ENCODE measurements around the gene B4GALT6.

Gene B4GALT6

DNA sequence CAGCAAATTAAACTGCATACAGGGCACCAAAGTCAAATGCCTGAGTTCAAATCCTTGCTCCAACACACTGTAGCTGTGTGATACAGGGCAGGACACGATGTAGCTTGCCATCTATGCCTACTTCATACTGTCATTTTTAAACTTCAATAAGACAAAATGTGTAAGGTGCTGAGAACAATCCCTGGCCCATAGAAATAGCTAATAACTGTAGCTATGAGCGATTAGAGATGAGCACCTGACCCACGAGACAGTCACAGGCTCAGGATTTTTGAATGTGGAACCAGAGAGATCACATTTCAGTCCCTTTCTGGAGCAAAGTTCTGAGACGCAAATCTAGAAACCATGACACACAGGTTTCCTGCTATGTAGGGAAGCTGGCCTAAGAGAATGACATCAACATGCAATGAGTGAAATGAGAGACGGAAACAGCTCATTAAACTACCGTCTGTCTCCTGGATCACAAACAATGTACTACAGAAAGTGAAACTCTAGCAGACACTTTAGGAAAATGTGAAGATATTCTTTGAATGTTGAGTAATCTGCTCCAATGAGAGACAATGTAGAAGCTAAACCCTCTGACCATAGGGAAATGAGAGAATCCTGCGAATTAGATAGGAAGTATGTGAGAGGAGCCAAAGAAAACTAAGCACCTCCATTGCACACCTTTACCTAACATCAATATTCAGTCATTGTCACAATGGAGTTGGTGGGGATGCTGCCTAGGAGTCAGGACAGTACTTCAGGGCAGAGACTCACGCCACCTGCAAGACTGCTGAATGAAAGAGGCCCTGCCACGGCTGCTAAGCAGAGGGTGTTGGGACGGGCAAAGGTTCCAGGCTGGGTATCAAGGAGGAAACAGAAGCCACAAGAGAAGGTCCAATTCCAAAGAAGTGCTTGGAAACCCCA lies 25.5 kb downstream of the B4GALT6 start:
- no peak for DNase-seq

DNA sequence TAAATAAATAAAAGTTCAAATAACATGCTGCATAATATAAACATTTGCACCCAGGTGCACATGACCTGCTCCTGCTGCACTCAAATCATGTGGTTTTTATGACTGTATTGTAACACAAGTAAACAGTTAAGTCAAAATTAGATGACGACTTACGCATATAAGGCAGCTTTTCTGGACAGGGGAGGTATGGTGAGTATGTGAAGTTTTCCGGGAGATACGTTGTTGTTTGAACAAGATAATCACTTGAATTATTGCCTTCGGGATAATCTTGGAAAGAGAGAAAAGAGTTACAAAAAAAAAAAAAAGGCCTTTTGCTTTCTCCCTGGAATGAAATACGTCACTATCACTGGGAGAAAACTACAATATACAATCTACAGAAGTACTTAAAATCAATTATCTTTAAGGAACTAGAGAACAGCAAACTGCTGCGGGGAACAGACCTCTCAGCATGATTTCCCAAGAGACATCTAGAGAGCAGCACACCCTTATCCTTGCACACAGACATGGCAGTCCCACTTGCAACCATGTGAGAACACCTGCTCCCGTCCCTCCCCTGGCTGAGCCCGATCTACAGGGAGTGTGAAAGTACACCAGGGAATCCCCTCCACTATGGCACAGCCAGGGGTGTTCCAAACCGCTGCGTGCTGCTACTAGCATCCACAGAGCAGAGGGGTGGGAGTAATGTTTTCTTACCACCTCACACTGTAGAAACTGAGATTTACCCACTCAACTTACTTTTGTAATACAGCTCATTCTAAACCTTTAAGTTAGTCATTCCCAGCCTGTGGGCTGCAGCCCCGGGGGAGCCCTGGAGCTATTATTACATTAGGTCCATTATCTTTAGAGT lies 26.3 kb downstream of the B4GALT6 start:
- no peak for DNase-seq

DNA sequence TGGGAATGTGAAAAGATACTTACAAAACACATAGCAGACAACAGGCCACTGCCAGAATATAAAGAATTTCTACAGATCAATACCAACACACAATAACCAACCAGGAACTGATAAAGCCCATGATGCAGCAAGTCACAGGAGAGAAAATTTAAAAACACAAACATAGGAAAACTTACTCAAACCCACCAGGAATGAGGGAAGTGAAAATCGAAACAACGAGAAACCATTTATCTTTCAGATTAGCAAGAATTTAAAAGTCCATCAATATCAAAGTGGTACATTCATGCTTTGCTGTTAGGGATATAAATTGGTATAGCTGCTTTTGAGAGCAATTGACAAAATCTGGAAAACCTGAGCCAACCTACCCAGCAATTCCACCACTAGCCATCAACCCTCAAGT lies 27.6 kb downstream of the B4GALT6 start:
- no peak for DNase-seq

DNA sequence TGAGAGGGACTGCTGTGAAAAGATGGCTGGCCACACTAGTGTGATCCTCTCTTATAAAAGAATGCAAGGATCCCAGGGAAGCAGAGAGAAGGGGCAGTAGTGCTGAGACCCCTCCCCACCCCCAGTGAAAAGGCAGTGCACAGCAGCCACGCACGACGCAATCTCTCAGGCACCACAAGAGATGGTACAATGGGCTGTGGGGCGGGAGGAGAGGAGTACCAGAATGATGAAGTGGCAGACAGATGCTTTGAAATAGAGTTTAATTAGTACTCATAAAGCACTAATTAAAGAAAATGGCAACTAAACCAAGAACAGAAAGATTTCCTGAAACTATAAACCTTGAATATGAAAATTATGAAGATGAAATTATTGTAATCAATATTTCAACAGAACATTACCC lies 29.0 kb downstream of the B4GALT6 start:
- no peak for DNase-seq

DNA sequence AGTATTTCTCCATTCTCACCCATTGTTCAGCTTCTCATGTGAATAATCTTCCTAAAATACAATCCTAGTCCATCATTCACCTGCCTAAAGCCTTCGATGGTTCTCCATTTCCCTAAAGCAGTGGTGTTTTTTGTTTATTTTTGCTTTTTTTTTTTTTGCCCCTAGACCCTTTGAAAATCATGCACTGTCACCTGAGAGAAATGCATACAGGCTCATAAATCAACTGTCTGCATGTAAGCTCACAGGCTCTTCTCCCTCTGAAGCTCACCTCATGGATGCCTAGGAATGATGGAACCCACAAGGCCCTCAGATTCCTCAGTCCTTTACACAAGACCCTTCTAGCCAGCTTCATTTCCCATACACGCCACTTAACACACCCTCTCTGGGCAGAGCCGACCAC lies 31.5 kb downstream of the B4GALT6 start:
- DNase-seq = no peak

DNA sequence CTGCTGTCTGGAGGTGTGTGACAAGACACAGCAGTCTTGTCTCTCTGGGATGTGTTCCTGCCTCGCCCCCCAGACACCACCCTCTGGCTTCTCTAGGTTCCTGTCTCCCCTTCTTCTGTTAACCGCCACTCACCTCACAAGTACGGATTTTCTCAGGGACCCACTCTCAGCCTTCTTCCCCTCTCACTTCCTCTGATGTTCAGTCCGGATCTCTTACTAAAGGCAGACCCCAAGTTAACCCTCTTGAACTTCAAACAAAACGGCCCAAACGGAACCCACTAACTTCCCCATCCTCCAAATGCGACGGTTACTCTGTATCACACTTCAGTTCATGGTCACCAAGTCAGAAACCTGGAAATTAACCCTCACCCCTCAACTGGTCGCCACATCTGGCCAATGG lies 32.0 kb downstream of the B4GALT6 start:
- no peak for DNase-seq

DNA sequence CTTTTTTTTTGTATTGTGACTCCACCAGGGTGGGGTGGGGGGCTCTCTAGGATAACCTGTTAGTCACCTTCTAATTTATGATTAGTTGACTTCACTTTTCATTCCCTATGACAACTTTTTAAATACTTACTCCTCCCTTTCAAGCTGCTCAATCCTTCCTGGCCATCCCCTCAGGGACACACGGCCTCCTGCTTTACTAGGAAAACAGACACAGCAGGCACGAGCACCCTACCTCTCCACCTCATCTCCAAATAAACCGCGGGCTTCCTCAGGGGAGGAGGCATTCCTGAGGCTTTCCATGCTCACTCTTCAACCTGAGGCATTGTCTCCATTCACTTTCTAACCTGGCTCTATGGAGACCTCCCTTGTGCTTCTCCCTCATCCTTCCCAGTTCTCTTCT lies 33.0 kb downstream of the B4GALT6 start:
- DNase-seq = no peak

DNA sequence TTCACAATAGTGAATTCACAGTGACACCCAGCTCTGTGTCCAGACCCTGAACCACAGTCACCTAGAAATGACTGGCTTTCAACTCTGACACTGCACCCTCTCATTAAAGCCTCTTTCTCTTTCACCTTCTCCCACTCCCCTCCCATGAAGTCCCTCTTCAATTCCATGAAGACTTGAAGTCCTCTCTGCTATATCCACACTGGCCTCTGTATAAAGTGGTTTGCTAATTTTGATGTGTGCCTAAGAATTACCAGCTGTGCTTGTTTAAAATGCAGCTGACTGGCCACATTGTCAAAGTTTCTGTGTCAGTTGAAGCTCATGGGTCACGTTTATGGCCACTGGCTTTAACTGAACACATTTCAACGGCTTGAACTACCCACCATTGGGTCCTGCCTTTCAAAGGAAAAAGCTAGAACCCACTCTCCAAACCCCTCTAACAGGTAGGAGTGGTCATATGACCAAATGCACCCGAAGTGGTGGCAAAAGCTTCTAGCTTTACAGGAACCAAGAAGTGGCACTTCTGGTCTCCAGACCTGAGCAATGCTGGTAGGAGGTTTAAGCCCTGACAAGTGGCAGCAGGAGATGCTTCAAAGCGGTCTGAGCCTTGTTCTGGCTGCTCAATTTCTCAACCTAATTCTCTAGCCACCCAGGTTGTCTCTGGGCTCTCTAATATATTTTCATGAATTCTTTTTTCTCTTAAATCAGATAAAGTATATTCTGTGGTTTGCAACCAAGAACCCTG lies 34.2 kb downstream of the B4GALT6 start:
- DNase-seq = no peak

DNA sequence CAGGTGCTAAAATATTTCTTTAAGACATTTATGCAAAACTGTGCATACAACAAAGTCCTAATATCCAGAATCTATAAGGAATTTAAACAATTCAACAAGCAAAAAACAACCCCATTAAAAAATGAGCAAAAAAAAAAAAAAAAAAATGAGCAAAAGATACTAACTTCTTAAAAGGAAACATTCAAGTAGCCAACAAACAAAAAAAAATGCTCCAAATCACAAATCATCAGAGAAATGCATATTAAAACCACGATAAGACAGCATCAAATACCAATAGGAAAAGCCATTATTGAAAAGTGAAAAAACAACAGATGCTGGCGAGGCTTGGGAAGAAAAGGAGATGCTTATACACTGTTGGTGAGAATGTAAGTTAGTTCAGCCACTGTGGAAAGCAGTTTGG lies 34.9 kb downstream of the B4GALT6 start:
- no peak for DNase-seq

DNA sequence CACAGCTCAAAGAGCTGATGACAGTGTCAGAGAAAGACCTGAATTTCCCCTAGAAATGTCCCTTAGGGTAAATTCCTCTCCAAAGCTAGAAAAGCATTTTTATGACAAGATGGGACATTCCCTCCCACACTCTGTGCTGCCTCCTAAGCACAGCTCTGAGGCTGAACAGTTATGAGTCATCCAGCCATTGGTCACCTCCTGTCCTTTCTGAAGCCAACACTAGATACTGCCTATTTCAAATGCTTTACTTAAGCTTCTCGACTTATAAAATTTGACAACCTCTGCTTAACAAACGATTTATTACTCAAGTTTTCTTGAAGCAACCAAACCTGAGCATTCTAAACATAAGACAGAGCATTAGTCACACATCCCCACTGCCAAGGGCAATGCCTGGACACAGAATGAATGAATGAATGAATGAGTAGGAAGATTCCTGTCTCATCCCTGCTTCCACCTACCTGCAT lies 35.4 kb downstream of the B4GALT6 start:
- DNase-seq = no peak

DNA sequence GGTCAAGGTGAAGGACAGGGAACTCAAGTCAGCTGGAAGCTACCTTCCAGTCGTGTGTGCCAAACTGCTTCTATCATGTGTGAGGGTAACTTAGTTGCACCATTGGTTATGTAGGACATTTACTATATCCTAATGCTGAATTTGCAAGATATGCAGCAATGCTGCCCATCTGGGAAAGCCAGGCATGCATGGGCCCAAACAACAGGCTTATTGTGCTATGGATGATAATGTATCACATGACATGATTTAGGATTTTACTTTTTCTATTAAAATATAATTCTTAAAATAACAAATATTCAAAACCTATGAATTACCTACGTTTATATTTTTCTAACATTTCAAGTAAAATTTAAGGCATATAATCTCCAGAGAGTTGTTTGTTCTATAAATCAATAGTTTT lies 35.9 kb downstream of the B4GALT6 start:
- no peak for DNase-seq

DNA sequence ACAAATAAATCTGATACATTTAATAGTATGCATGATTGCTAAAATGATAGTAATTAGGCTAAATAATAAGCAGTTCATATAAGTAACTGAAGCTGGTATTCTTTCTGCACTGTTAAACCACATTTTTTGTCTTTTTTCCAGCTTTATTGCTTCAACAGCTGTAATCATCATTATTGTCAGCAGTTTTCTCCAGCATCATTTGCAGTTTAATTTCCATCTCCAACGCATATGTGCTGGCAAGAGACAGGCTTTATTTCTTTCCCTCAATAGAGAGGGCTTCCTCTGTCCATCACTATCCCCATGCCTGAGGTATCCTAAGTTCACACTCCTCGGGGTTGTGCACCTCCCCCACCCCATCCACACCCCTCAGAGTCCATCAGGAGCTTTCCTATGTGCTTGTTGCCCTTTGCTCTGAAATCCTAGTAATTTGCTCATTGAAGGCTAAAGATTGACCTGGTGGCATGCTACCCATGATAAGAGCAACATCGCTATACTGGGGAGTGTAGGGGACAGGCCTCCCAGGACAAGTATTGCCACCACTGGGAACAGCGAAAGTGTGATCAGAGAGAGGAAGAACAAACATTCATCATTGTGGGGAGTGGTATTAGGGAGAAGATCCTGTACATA lies 37.1 kb downstream of the B4GALT6 start:
- DNase-seq = no peak

DNA sequence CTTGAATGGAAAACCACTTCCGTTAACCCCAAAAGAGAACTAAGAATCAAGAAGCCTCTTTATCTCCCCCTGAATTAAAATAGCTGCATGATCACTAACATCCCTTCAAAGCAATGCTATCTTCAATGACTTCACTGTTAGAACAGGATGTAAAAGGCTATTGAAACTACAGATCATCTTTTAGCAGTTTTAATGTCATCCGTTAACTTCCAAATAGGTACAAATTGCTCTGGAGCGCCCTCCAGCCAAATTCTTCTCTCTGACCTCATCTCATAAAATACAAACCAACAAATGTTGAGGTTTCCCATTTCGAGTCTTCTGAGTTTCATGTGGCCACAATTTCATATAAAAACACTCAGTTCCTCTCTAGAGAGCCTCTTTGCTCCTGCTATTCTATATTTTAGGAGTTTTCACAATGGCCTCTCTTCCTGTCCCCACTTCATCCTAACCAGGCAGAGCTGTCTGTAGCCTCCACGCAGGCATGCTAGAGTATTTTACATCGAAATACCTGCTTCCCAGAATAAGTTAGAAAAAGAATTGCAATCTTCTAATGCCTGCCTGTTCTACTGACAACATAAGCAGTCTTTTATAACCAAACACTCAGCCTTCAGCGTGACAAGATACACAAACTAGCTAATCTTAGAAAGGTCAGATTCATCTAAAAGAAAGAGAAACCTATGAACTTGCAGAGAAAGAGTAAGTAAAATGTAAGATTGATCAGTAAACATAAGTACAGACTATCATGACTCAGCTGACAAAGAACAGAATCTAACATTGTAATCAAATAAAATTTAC lies 37.9 kb downstream of the B4GALT6 start:
- DNase-seq = no peak

DNA sequence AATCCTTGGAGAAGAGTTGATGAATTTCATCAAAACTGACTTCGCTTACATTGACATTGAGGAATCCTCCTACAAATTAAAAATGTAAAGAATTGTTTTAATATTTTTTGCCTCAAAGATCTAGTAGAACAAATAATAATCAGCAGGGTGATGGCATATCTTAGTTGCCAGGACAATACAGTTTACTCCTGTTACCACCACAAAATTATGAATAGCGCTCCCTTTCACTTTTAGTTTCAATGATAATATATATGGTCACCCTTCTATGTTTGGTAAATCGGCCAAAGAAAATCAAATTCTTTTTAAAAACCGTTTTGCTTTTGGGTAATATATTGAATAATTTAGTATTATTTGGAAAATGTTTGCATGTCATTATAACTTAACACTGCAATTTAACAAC lies 39.0 kb downstream of the B4GALT6 start:
- DNase-seq = no peak

DNA sequence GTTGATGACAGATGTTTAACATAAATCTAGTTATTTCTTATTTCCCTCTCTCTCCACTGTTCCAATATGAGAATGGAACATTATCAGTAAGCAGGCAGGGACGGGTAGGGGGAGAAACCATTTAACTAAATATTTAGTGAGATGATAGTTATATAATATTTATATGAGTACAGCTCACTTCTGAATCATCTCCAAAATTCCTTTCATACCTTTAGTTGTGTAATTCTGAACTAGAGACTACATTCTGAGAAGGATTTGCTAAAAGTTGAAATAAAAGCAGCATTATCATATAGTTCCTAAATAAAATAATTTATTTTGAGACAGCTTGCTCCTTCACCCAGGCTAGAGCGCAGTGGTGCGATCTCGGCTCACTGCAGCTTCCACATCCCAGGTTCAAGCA lies 41.4 kb downstream of the B4GALT6 start:
- no peak for DNase-seq

DNA sequence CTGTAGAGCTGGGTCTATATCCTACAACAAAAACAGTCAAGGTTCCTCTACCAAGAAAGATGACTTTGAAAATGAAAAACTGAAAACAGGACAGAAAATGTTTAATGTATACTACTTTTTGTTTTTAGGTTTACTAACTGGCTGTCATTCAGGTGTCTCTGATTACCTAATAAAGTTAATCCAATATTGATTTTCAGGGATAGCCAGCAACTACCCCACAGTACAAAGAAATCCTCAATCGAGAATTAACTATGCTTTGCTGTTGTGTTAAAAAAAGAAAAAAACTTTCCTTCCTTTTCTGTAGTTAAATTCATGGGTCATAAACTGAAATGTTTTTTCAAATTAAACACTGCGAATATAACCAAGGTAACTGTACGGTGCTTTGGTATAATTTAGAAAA lies 46.9 kb downstream of the B4GALT6 start:
- DNase-seq = no peak

DNA sequence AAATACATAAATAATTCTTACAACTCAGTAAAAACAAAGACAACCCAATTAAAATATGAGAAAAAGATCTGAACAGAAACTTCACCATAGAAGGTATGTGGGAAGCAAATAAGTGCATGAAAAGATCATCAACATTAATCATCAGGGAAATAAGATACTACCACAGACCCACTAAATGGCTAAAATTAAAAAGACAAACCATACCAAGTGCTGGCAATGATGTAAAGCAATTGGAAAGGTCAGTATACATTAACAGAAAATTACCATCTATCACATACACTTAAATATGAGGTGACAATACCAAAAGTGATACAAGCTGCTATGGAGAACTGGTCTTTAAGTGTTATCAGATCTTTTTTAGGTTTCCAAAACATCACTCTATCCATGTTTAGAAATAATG lies 48.0 kb downstream of the B4GALT6 start:
- no peak for DNase-seq

DNA sequence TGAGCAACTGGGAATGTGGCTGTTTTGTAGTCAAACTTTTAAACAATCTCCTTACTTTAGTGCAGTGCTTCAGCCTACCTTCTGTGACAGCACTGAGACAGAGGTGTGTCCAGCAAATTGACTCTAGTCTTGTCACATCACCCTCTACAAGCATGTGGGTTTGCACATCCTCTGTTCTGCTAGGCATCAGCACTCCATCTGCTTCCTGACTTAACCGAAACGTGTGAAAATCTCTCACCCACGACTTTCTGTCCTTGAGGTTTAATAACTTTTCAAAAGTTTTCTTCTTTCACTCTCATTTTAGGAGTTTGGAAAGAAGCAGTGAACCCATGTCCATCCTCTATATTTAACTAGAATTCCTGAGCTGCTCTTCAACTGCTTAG lies 50.1 kb downstream of the B4GALT6 start:
- no peak for DNase-seq

DNA sequence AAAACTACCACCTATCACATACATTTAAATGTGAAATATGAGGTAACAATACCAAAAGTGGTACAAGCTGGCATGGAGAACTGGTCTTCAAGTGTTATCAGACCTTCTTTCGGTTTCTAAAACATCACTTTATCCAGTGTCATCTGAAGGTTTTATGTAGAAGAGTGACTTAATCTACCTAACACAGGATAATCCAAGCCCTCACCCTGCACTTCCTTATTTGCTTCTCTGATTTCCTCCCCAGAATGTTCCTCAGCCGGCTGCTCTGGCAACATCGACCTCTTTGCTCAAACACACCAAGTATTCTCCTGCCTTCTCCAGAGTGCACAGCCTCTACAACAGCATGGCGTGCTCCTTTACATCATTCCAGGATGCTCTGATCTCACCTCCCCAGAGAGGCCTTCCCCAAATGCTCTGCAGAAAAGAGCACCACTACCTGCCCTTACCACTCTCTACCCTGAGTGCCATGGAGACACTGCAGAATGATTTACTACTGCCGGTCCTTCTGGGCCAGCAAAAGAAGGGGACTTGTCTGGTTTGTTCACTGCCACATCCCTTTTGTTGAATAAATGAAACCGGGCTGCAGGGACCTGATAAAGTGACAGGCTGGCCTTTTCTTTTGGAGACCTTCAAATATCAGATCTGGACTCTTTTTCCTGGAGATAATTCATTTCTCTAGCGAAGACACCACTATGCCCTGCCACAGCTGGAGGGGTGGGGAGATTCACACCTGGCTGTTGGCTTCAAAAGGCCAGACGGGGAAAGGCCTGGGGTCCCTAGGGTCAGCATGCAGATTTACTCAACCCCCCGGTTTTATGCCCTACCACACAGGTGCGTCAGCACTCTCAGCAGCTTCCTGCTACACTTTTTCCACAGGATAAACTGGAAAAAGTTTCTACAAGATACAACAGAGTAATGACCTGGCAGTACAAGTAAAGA lies 50.7 kb downstream of the B4GALT6 start:
- no peak for DNase-seq

DNA sequence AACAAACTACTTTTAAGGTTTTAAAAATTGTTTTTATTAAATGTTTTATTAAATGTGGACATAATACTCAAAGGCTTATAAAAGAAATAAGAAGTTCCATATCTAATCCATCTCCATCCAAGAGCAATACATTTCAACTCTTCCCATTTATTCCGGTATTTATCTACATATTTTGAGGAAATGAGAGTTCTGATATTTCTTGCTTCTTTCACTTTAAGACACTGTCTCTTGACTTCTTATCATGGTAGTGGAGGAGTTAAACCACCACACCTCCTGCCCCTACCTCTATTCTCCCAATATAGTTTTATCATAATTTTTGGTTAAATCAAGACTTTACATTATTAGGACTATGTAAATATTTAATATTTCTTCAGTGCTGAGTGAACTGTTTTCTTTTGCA lies 52.0 kb downstream of the B4GALT6 start:
- no peak for DNase-seq

DNA sequence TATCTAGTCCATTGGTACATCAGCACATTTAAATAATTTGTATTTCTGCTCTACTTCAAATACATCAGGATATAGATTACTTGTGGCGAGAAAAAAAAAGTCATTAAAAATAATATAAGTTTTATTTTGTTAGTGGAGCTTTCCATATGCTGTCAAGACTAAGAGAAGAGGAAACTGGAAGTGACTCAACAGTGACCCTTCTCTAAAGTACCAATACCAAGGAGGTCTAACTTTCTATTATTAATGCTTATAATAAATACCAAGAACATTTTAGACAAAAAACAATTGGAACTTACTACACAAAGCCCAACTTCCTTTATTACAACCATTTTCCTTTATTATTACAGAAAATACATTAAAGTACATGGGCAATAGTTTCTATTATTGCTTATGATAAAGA lies 52.9 kb downstream of the B4GALT6 start:
- no peak for DNase-seq

All from activated CD4-positive, alpha-beta T cell treated with anti-CD3 and anti-CD28 coated beads, Interleukin-2, amount 50 U/mL, for 4 hours (primary cell).